ENCODE results near the gene BIRC6. TPM values are rescaled to one million over a fixed set of nuclear protein-coding genes. Genes with fewer than 3 reads are reported as not detected.

BIRC6 gene
- total RNA-seq, 1 experiment from 2014 or later: 57.7 TPM

DNA sequence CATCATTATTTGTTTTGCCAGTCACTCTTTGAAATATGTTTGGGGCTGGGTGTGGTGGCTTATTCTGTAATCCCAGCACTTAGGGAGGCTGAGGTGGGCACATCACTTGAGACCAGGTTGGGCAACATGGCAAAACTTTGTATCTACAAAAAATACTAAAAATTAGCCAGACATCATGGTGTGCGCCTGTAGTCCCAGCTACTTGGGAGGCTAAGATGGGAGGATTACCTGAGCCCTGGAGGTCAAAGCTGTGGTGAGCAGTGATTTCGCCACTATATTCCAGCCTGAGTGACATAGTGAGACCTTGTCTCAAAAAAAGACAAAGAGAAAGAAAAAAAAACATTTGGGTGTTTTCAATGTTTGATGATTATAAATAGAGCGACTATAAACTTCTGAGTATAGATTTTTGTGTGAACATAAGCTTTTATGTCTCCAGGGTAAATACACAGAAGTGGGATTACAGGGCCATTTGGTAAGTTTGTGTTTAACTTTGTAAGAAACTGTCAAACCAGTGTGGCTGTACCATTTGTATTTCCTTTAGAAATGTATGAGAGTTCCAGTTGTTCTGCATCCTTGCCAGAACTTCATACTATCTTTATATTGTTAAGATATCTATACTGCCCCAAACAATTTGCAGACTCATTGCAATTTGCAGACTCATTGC is 15.8 kb downstream of the BIRC6 start:
- no peak for DNase-seq (ENCODE audit: low spot score)

DNA sequence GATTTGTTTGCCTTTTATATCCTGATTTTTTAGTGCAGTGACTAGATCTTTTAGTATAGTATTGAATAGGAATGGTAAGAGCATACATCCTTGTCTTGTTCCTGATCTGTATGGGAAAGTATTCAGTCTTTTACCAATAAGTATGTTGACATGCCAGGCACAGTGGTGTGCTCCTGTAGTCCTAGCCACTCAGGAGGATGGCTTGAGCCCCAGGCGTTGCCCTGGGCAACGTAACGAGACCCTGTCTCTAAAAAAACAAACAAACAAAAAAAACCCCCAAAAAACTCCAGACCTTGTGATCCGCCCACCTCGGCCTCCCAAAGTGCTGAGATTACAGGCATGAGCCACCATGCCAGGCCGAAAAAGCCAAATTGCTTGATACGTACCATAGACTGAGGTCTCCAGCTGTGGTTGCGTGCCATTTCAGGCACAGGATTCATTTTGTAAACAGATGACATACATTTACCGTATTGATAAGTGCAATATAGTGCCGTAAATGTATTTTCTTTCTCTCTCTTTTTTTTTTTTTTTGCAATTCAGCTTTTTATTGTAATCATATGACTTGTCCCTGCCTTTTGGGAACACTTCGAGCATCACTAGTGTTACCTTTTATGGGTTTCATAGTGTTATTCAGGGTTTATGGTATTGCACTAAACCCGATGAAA is 18.5 kb downstream of the BIRC6 start:
- no peak for DNase-seq (ENCODE audit: low spot score)

DNA sequence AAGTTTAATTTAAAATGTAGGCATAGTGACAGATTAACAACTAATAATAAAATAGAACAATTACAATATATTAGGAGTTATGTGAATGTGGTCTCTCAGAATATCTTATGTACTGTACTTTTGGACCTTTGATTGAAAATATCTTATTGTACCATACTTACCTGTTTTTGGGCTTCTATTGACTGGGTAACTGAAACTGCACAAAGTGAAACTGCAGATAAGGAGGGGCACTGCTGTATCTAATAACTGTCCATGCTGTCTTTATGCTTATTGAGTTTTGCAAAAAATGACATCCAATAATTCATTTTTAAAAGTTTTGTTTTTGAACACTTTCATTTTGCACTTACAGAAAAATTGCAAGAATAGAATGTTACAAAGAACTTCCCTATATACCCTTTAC is 19.9 kb downstream of the BIRC6 start:
- DNase-seq (ENCODE audit: low spot score): no peak

DNA sequence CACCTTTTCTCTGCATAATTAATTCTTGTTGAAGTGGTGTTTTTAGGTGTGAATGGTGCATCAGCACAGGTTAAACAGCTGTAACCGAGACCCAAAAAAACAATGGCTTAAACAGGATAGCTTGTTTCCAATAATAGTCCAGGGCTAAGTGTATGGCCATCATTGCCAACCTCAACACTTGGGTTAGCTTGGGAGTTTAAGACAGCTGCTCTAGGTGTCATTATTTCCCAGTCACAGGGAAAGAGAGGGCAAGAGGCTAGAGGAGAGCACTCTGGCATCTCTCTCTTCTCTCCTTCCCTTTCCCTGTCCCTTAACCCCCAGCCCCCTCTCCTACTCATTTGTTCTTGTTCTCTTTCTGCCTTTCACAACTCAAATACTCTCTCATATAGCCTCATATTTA is 21.1 kb downstream of the BIRC6 start:
- no peak for DNase-seq (ENCODE audit: low spot score)

DNA sequence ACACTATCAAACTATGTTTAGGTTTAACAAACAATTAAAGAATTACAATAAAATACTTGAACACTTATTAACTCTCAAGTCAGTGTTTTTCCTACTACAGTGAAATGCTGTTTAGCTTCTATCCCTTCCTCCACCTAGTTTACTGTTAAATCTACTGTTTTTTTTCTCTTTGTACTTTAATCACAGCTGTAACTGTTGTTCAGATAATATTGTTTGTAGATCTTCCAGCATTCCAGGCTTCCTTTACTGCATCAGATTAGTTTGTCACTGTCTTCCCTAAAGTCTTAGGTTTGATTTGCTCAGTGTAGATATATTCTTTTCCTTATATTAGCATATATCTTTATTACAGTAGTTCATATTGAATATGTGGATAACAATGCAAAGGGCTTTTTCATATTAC is 22.5 kb downstream of the BIRC6 start:
- no peak for DNase-seq (ENCODE audit: low spot score)

DNA sequence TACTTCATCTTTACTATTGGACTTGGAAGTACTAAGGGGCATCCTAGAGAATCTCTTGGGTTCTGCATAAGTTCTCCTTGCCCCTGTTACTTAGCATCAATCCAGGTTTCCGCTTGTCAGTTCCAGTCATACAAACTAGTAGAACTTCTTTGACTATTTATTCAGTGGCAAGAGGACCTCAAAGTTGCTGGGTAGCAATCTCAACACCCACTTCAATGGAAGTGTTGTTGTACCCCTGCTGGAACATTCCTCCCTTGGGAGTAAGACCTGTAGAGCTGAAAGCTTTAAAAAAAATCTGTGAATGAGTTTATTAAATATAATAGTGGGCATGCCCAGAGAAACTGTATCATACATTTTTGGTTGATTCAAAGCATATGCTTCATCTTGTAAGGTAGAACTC is 27.0 kb downstream of the BIRC6 start:
- DNase-seq (ENCODE audit: low spot score): no peak

DNA sequence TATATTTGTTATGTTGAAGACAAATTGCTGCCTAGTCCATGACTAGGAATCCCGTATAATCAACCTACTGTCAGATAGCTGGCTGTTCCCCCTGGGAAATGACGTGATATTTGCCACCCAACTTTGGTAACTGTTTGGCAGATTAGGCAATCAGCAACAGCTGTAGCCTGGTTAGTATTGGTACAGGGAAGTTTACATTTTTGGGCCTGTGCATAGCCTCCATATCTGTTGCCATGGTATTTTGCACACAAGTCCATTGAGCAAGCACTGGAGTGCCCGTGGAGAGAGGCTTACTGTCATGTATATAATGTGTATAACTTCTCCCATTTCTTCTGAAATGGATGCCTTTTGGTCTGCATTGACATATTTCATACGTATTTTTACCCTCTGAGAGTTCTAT is 27.7 kb downstream of the BIRC6 start:
- DNase-seq (ENCODE audit: low spot score): no peak

DNA sequence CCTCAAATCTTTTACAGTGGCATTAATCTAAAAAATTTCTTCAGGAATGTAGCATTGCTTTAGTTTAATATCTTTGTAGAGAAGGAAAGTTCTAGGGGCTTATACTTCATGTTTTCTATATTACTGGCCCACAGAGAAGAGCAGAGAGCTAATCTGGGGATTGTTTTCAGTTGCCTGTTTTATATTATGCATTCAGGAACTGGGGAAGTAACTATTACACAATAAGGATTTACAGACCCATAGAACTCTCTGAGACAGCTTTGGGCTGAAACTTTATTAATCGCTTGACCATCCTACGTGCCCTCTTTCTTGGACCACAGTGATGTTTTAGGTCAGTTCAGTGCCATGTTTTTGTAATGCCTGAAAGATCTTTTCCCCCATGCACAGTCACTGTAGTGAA is 29.9 kb downstream of the BIRC6 start:
- DNase-seq (ENCODE audit: low spot score): no peak

DNA sequence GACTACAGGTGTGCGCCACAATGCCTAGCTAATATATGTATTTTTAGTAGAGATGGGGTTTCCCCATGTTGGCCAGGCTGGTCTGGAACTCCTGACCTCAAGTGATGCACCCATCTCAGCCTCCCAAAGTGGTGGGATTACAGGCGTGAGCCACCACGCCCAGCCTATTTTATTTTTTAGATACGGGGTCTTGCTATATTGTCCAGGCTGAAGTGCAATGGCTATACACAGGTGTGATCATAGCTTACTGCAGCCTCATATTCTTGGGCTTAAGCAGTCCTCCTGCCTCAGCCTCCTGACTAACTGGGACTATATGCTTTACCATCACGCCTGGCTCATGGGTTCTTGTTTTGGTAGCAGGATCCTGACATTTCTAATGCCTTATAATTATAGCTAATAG is 42.4 kb downstream of the BIRC6 start:
- DNase-seq (ENCODE audit: low spot score): no peak

DNA sequence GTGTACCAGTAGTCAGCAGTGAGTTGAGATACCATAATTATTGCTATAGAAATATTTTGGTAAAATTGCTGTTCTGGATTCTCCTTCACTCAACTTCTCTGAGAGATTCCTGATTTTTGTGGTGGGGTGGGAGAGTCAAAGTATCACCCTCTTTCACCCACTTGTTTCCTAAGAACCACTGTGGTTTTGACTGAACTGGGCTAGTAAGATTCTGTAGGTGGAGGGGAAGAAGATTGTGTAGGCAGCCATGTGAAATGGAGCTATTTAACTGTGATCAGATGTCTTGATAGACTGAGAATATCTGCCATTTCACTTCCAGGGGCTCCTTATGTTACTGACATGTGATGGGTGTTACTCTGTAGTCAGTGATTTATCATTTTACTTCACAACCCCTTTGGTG is 45.3 kb downstream of the BIRC6 start:
- DNase-seq (ENCODE audit: low spot score): no peak

DNA sequence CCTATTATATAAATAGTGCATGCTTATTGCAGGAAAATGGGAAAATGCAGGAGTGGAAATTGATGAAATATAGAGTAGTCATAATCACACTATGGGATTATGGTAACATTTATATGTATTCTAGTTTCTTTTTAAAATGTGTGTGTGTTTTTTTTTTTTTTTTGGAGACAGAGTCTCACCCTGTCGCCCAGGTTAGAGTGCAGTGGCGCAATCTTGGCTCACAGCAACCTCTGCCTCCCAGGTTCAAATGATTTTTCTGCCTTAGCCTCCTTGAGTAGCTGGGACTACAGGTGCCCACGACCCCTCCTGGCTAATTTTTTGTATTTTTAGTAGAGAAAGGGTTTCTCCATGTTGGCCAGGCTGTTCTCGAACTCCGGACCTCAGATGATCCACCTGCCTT is 47.0 kb downstream of the BIRC6 start:
- DNase-seq (ENCODE audit: low spot score): no peak

DNA sequence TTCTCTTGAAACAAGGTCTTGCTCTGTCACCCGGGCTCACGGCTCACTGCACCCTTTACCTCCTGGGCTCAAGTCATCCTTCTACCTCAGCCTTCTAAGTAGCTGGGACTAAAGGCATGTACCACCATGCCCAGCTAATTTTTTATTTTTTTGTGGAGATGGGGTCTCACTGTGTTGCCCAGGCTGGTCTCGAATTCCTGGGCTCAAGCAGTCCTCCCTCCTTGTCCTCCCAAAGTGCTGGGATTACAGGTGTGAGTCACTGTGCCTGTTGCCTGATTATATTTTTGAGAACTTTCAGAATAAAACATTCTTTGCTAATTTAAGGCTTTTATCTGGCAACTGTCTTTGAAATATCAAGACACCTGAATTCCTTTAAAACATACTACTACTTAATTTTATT is 47.9 kb downstream of the BIRC6 start:
- no peak for DNase-seq (ENCODE audit: low spot score)

DNA sequence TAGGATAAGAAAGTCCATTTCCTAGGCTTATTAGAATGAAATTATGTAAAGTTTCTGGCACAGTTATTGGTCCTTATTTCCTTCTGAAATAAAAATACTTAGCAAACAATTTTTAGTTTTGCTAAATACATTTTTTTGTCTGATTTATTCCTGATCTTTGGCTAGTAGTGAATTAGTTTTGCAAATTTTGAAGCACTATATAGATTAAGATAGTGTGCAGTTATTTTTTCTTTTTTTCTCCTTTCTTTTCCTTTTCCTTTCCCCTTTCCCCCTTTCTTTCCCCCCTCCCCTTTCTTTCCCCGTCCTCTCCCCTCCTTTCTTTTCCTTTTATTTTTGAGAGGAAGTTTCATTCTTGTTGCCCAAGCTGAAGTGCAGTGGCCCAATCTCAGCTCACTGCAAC is 59.7 kb downstream of the BIRC6 start:
- no peak for DNase-seq (ENCODE audit: low spot score)

DNA sequence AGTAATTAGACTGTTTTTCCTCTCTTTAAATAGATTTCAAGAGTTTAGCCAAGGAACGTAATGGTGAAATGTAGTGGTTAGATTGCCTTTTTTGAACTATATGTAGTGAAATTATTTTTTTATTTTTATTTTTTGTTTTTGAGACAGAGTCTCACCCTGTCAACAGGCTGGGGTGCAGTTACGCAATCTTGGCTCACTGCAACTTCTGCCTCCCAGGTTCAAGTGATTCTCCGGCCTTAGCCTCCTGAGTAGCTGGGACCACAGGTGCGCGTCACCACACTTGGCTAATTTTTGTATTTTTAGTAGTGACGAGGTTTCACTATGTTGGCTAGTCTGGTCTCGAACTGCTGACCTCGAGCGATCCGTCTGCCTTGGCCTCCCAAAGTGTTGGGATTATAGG is 60.8 kb downstream of the BIRC6 start:
- DNase-seq (ENCODE audit: low spot score): no peak

DNA sequence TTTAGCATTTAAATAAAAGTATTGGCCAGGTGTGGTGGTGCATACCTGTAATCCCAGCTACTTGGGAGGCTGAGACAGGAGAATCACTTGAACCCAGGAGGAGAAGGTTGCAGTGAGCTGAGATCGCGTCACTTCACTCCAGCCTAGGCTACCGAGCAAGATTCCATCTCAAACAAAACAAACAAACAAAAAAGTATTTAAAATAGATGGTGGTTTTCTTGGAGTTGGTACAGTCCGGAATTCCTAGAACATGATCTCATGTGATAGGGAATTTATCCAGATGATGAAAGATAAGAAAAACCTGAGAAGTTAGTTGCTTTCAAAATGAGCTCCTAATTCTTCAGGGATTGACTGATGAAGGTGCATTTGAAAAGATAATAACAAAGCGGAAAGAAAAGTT is 62.0 kb downstream of the BIRC6 start:
- DNase-seq (ENCODE audit: low spot score): peak; percentile 76

DNA sequence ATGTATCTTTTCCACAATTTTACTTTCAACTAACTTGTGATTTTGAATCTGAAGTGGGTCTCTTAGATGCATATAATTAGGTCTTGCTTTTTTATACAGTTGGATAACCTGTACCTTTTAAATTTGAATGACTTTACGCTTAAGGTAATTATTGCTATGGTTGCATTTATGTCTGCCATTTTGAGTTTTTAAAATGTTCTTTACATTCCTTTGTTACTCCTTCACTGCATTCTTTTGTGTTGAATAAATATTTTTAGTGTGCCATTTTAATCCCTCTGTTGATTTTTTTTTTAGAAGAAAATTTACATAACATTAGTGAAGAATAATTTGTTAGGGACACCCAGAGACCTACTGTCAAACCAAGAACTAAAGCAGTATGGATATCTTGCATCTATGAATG is 65.3 kb downstream of the BIRC6 start:
- DNase-seq (ENCODE audit: low spot score): no peak

DNA sequence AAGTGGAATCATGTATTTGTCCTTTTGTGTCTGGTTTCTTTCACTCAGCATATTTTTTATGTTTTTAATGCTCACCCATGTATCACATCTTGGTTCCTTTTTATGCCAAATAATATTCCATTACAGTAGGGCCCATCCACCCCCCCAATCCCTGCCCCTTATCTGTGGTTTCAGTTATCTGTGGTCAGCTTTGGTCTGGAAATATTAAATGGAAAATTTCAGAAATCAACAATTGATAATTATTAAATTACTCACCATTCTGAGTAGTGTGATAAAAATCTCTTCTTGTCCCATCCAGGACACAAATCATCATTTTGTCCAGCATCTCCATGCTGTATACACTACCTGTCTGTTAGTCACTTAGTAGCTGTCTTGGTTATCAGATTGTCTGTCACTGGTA is 66.7 kb downstream of the BIRC6 start:
- DNase-seq (ENCODE audit: low spot score): no peak

DNA sequence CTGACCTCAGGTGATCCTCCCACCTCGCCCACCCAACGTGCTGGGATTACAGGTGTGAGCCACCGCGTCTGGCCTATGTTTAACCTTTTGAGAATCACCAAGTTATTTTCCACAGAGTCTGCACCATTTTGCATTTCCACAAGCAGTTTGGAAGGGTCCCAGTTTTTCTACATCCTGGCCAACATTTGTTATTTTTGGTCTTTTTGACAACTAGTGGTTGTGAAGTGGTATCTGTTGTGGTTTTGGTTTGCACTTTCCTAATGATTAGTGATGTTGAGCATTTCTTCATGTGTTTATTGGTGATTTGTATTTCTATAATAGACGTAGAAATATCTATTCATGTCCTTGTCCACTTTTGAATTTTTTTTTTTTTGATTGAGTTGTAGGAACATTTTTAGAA is 67.9 kb downstream of the BIRC6 start:
- no peak for DNase-seq (ENCODE audit: low spot score)

DNA sequence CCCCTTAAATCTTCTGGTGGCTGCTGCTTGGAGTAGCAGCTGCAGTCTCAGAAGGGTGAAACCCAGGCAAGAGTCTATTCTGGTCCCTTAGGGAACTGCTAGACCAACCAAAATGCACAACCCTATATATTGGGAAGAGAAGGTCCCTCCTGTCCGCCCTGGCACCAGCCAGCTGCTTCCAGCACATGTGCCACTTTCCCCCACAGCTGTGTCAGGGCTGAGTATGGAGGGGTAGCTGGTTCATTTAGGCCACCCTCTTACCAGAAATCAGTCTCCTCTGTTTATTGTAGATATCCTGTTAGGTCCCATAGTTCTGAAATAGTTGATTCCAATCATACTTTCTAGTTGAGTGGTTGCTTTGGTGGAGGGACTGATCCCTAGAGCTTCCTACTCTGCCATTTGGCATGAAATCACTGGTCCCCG is 68.9 kb downstream of the BIRC6 start:
- no peak for DNase-seq (ENCODE audit: low spot score)

DNA sequence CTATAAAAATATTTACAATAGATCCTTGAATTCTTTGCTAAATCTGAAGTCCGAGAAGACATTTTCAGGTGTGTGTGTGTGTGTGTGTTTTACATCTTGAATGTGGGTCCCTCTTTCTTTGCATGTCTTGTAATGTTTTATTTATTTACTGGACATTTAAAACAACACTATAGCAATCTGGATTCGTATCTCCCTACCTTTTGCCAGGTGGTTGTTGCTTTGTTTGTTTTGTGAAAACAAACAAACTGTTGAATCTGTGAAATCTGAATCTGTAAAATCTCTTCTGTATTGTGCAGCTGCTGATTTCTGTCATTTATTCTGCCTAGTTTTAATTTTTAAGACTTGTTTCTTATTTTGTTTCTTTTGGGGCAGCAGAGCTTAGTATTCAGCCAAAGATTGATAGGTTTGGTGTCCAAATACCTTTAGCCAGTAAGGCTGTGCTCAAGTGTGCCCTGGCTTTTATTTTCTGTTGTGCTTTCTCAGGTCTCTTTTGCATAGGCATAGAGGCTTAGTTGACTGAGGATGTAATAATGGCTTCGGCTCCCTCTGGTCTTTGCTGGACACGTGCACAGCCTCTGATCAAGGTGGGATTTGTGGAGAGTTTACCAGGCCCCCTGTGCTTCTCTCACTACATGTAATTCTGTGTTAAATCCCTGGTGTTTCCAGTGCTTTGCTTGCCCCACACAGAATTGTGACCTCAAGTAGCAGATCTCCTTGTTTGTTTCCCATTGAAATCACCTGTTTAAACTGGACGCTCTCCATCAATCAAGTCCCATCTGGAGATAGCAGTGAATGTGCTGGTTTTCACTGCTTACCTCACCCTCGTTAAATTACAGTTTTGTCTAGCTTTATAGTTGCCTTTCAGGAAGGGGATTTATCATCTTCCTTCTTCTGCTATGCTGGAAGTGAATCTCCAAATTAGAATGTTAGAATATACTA is 71.1 kb downstream of the BIRC6 start:
- peak; percentile 16 for DNase-seq (ENCODE audit: low spot score)

DNA sequence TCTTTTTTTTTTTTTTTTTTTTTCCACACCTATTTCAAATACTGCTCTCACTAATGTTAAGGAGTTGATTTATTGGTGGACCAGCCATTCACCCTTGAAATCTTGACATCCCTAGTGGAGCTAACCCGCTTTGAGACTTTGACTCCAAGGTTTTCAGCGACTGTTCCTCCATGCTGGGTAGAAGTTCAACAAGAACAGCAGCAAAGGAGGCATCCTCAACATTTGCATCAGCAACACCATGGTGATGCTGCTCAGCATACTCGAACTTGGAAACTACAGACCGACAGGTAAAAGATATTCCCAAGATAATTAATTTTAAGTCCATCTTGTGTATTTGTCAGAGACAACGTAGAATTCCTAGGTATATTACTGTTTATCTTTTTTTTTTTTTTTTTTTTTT is 74.0 kb downstream of the BIRC6 start:
- DNase-seq (ENCODE audit: low spot score): no peak

DNA sequence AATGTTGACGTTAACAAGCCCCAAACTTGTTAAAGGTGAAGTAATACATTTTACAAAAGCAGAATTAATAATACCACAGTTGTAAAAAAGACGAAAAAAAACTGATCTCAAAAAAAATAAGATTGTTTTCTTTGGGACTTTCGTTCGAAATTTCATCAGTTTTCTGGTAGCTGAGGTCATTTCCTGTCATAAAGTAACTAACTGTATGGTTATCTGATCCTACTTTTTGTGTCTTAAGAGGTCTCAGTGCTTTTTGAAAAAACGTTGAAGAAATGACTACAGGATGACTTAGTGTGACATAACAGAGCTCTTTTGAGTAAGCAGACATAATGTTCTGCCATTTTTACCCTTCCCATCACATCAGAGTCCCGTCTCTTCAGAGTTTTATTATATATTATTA is 79.3 kb downstream of the BIRC6 start:
- DNase-seq (ENCODE audit: low spot score): peak; percentile 28

DNA sequence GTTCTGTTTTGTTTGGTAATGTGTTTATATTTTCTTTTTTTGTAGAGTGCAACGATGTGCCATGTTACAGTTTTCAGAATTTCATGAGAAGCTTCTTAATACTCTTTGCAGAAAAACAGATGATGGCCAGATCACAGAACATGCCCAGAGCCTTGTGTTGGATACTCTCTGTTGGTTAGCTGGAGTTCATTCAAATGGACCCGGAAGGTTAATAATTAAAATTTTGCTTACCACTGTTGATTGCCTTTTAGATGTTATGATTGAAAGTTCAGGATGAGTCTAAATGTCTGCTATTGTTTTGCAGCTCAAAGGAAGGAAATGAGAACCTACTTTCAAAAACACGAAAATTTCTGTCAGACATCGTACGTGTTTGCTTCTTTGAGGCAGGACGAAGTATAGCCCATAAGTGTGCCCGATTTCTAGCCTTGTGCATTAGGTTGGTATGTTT is 85.2 kb downstream of the BIRC6 start:
- DNase-seq (ENCODE audit: low spot score): no peak

Data from A172 (cell line).